ENCODE measurements around the gene NUDCD3.
"Not testable (repeated sequence)": the region's sequence is repeated elsewhere in the genome, so short reads cannot be mapped to it uniquely, and the experiment has no call there.

NUDCD3 gene

GRCh38 chr7:44441079-44441478, 49.4 kb downstream of the NUDCD3 start:
- no peak for DNase-seq

GRCh38 chr7:44440577-44441078, 49.8 kb downstream of the NUDCD3 start:
- no peak for DNase-seq

GRCh38 chr7:44439926-44440325, 50.5 kb downstream of the NUDCD3 start:
- no peak for DNase-seq

- no peak for DNase-seq
Measured at GRCh38 chr7:44438816-44439215, 51.6 kb downstream of the NUDCD3 start.

GRCh38 chr7:44434201-44434600, 56.3 kb downstream of the NUDCD3 start:
- no peak for DNase-seq

- DNase-seq: no peak
Measured at GRCh38 chr7:44433255-44434022, 57.0 kb downstream of the NUDCD3 start.

- no peak for DNase-seq
Measured at GRCh38 chr7:44432381-44432977, 58.0 kb downstream of the NUDCD3 start.

- peak; percentile 8 for DNase-seq
Measured at GRCh38 chr7:44431091-44431608, 59.3 kb downstream of the NUDCD3 start.

GRCh38 chr7:44430054-44430453, 60.4 kb downstream of the NUDCD3 start:
- no peak for DNase-seq

- not testable (repeated sequence) for DNase-seq
Measured at GRCh38 chr7:44424762-44425161, 65.7 kb downstream of the NUDCD3 start.

GRCh38 chr7:44416941-44417340, 73.5 kb downstream of the NUDCD3 start:
- no peak for DNase-seq

- no peak for DNase-seq
Measured at GRCh38 chr7:44415510-44415909, 74.9 kb downstream of the NUDCD3 start.

- DNase-seq: no peak
Measured at GRCh38 chr7:44415047-44415446, 75.4 kb downstream of the NUDCD3 start.

GRCh38 chr7:44411306-44411705, 79.2 kb downstream of the NUDCD3 start:
- DNase-seq: no peak

GRCh38 chr7:44408596-44408995, 81.9 kb downstream of the NUDCD3 start:
- no peak for DNase-seq

GRCh38 chr7:44403775-44404174, 86.7 kb downstream of the NUDCD3 start:
- DNase-seq: no peak

GRCh38 chr7:44403176-44403759, 87.2 kb downstream of the NUDCD3 start:
- no peak for DNase-seq

- no peak for DNase-seq
Measured at GRCh38 chr7:44402401-44403060, 87.9 kb downstream of the NUDCD3 start.

- DNase-seq: no peak
Measured at GRCh38 chr7:44401692-44402091, 88.8 kb downstream of the NUDCD3 start.

GRCh38 chr7:44400033-44400511, 90.4 kb downstream of the NUDCD3 start:
- no peak for DNase-seq

- DNase-seq: no peak
Measured at GRCh38 chr7:44398953-44399574, 91.4 kb downstream of the NUDCD3 start.

GRCh38 chr7:44398511-44398911, 91.9 kb downstream of the NUDCD3 start:
- DNase-seq: no peak

Measured in activated CD4-positive, alpha-beta T cell treated with anti-CD3 and anti-CD28 coated beads for 48 hours (primary cell).